HL-60 (cell line): ENCODE results near the gene DACT2.

Source experiments
- GABPA ChIP-seq: IDR thresholded peaks from 2 replicates; pipeline ENCODE4 v1.6.1; 2012; ENCODE audit warnings: low read depth
- POLR2AphosphoS5 ChIP-seq: IDR thresholded peaks from 2 replicates; pipeline ENCODE4 v1.6.1; 2012; ENCODE audit warnings: low read depth
- SPI1 ChIP-seq: IDR thresholded peaks from 2 replicates; pipeline ENCODE4 v1.6.1; 2012; ENCODE audit warnings: low read depth, mild to moderate bottlenecking, borderline replicate concordance
- TF ChIP-seq, protein P1 (sequence below): IDR thresholded peaks from one replicate; pipeline ENCODE4 v1.5.1; 2011; ENCODE audit warnings: low read length, control low read depth, inconsistent platforms; ENCODE audit not compliant: insufficient read depth
- TF ChIP-seq, protein P2 (sequence below): IDR thresholded peaks from 2 replicates; pipeline ENCODE4 v1.6.1; 2012; ENCODE audit warnings: low read depth; ENCODE audit not compliant: insufficient replicate concordance

- TF ChIP-seq, protein P1, sequence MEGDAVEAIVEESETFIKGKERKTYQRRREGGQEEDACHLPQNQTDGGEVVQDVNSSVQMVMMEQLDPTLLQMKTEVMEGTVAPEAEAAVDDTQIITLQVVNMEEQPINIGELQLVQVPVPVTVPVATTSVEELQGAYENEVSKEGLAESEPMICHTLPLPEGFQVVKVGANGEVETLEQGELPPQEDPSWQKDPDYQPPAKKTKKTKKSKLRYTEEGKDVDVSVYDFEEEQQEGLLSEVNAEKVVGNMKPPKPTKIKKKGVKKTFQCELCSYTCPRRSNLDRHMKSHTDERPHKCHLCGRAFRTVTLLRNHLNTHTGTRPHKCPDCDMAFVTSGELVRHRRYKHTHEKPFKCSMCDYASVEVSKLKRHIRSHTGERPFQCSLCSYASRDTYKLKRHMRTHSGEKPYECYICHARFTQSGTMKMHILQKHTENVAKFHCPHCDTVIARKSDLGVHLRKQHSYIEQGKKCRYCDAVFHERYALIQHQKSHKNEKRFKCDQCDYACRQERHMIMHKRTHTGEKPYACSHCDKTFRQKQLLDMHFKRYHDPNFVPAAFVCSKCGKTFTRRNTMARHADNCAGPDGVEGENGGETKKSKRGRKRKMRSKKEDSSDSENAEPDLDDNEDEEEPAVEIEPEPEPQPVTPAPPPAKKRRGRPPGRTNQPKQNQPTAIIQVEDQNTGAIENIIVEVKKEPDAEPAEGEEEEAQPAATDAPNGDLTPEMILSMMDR: no peak
- TF ChIP-seq POLR2AphosphoS5 (no peak), SPI1 (no peak), GABPA (no peak)
- TF ChIP-seq, protein P2, sequence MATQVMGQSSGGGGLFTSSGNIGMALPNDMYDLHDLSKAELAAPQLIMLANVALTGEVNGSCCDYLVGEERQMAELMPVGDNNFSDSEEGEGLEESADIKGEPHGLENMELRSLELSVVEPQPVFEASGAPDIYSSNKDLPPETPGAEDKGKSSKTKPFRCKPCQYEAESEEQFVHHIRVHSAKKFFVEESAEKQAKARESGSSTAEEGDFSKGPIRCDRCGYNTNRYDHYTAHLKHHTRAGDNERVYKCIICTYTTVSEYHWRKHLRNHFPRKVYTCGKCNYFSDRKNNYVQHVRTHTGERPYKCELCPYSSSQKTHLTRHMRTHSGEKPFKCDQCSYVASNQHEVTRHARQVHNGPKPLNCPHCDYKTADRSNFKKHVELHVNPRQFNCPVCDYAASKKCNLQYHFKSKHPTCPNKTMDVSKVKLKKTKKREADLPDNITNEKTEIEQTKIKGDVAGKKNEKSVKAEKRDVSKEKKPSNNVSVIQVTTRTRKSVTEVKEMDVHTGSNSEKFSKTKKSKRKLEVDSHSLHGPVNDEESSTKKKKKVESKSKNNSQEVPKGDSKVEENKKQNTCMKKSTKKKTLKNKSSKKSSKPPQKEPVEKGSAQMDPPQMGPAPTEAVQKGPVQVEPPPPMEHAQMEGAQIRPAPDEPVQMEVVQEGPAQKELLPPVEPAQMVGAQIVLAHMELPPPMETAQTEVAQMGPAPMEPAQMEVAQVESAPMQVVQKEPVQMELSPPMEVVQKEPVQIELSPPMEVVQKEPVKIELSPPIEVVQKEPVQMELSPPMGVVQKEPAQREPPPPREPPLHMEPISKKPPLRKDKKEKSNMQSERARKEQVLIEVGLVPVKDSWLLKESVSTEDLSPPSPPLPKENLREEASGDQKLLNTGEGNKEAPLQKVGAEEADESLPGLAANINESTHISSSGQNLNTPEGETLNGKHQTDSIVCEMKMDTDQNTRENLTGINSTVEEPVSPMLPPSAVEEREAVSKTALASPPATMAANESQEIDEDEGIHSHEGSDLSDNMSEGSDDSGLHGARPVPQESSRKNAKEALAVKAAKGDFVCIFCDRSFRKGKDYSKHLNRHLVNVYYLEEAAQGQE: no peak
Observed at GRCh38 chr6:168362276-168362990, 42.9 kb upstream of the DACT2 start.
